LNCAP (cell line): Measurements from ENCODE around the gene MT1F.

Source experiments
- CTCF ChIP-seq: fragments of 450-650 bp; IDR thresholded peaks from 2 replicates; pipeline ENCODE4 v1.5.1; 2017; ENCODE audit warnings: mild to moderate bottlenecking

Gene MT1F

GRCh38 chr16:56613706-56614105 lies 44.1 kb upstream of the MT1F start:
- no peak for TF ChIP-seq CTCF

- no peak for TF ChIP-seq CTCF
These were observed 43.2 kb upstream of the MT1F start for GRCh38 chr16:56614549-56614991.

- TF ChIP-seq CTCF: no peak
These were observed 42.4 kb upstream of the MT1F start for GRCh38 chr16:56615353-56615752.

- no peak for TF ChIP-seq CTCF
These were observed 41.0 kb upstream of the MT1F start for GRCh38 chr16:56616608-56617211.

GRCh38 chr16:56617212-56618085 lies 40.3 kb upstream of the MT1F start:
- no peak for TF ChIP-seq CTCF

GRCh38 chr16:56618138-56618537 lies 39.6 kb upstream of the MT1F start:
- no peak for TF ChIP-seq CTCF

- no peak for TF ChIP-seq CTCF
These were observed 37.3 kb upstream of the MT1F start for GRCh38 chr16:56620339-56620897.
